Neuron (in vitro differentiated cells): Measurements from ENCODE around the gene CREB3.

Experiments used
- H2AFZ ChIP-seq: one replicate; pipeline ENCODE4 v1.6.1; 2013; ENCODE audit warnings: low read depth, mild to moderate bottlenecking, inconsistent platforms, low read length, moderate library complexity
- H3K27me3 ChIP-seq: one replicate; pipeline ENCODE4 v1.6.1; 2013; ENCODE audit warnings: low read length; ENCODE audit not compliant: insufficient read depth
- H3K36me3 ChIP-seq: one replicate; pipeline ENCODE4 v1.6.1; 2013; ENCODE audit warnings: low read length; ENCODE audit not compliant: insufficient read depth
- H3K4me1 ChIP-seq: one replicate; pipeline ENCODE4 v1.6.1; 2013; ENCODE audit warnings: low read length; ENCODE audit not compliant: insufficient read depth
- H3K4me3 ChIP-seq: 2 replicates; pipeline ENCODE4 v1.5.1; 2013; ENCODE audit warnings: mild to moderate bottlenecking, low read length, moderate library complexity
- H3K9me3 ChIP-seq: one replicate; pipeline ENCODE4 v1.6.1; 2013; ENCODE audit warnings: low read length

The CREB3 gene

DNA sequence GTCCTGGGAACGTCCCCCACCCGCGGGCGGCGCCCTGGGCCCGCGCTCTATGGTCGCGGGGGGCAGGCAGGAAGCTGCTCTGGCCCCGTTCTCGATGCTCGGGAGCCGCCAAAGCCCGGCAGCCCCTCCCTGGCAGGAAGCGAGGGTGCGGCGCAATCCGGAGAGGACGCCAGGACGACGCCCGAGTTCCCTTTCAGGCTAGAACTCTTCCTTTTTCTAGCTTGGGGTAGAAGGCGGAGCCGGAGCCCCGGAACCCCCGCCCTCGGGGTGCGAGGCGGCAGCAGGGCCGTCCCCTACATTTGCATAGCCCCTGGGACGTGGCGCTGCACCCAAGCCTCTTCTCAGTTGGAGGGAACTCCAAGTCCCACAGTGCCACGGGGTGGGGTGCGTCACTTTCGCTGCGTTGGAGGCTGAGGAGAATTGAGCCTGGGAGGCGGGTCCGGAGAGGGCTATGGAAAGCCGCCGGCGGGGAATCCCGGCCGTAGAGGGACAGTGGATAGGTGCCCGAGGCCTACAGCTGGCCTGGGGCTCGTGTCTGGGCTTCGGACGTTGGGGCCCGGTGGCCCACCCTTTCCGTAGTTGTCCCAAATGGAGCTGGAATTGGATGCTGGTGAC is at the start of gene CREB3, which contains the start of gene TLN1:
Gene CREB3 (plus strand): TSS at position 482 of the 615 bp plus-strand sequence. CDS start 107 bp downstream, at position 589.
Gene TLN1 (minus strand): TSS at position 11 of the 615 bp plus-strand sequence. CDS start 6,501 bp downstream, outside the sequence.
- Histone ChIP-seq H3K4me3 (peak within 1 kb of the TSS; percentile 78), H3K36me3 (peaks cover 21% of the 10 kb centered on the region), H3K27me3 (no peaks in the 10 kb centered on the region), H2AFZ (peak within 1 kb of the TSS; percentile 34), H3K9me3 (no peaks in the 10 kb centered on the region), H3K4me1 (peaks cover 50% of the 10 kb centered on the region)

DNA sequence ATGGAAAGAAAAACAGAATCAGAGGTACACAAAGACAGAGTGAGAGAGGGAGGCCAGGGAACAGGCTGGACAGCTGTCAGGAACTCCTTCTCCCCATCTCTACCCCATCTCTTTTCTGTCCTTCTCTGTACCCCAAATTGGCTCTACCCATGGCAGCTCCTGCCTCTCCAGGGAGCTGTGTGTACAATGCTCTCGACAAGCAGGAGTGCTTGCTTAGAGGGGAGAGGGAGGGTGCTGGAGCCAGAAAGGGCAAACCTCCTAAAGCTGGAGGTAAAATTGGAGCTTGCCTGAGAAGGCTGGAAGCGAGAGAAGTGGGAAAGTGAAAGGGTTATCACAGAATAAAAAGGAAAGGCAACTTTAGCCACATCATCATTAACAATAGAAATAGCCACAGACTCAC is 49.1 kb upstream of the CREB3 start:
- no peaks in the 10 kb centered on the region for H3K36me3 ChIP-seq
- no peaks in the 10 kb centered on the region for H3K4me1 ChIP-seq

DNA sequence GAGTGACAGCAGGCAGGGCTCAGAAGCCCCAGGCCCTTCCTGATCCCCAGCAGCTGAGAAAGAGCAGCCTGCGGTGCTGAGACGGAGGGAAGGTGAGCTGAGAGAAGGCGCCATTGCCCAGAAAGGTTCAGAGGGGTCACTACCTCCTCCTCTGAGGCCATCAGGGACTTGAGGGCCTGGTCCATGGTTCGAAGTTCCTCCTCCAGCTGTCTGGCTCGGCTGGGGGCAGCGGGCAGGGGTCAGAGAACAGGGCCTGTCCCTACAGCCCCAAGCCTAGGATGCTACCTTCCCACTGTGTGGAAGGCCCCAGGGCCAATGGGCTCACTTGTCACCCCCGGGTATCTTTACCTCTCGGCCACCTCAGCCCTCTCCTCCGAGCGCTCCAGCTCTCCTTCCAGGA is 47.5 kb upstream of the CREB3 start:
- Histone ChIP-seq H3K4me1 (no peaks in the 10 kb centered on the region), H3K4me3 (no peak overlapping the region), H3K27me3 (no peaks in the 10 kb centered on the region), H3K9me3 (no peaks in the 10 kb centered on the region), H2AFZ (no peak overlapping the region), H3K36me3 (no peaks in the 10 kb centered on the region)

More for the DNA sequence above, 49.1 kb upstream of the CREB3 start:
- H2AFZ ChIP-seq: no peak overlapping the region
- H3K27me3 ChIP-seq: no peaks in the 10 kb centered on the region
- no peaks in the 10 kb centered on the region for H3K9me3 ChIP-seq
- H3K4me3 ChIP-seq: no peak overlapping the region

DNA sequence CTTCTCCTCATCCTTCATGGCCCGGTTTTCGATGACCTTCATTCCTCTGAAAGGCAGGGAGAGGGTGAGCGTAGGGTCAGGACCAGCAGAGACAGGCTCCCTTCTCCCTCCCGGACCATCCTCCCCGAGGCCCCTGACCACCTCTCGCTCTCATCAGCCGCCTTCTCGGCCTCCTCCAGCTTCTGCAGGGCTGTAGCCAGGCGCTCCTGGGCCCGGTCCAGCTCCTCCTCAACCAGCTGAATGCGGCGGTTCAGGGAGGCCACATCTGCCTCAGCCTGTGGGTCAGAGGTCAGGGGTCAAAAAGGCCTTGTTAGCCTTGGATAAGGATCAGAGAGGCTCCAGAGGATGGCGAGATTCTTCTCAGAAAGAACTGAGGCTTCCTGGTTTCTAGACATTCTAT is 47.0 kb upstream of the CREB3 start:
- Histone ChIP-seq H3K4me3 (no peak overlapping the region), H2AFZ (no peak overlapping the region), H3K9me3 (no peaks in the 10 kb centered on the region), H3K27me3 (no peaks in the 10 kb centered on the region), H3K4me1 (peaks cover 3% of the 10 kb centered on the region), H3K36me3 (no peaks in the 10 kb centered on the region)

GRCh38 chr9:35686222-35687203 is 46.0 kb upstream of the CREB3 start:
- no peak overlapping the region for H3K4me3 ChIP-seq
- H3K27me3 ChIP-seq: no peaks in the 10 kb centered on the region
- H2AFZ ChIP-seq: no peak overlapping the region
- no peaks in the 10 kb centered on the region for H3K9me3 ChIP-seq
- peaks cover 7% of the 10 kb centered on the region for H3K4me1 ChIP-seq
- H3K36me3 ChIP-seq: no peaks in the 10 kb centered on the region

GRCh38 chr9:35687306-35687705 is 45.2 kb upstream of the CREB3 start:
- H3K27me3 ChIP-seq: no peaks in the 10 kb centered on the region
- H2AFZ ChIP-seq: no peak overlapping the region
- no peaks in the 10 kb centered on the region for H3K36me3 ChIP-seq
- H3K4me1 ChIP-seq: peaks cover 7% of the 10 kb centered on the region
- H3K9me3 ChIP-seq: no peaks in the 10 kb centered on the region
- H3K4me3 ChIP-seq: no peak overlapping the region

- H3K4me1 ChIP-seq: peaks cover 7% of the 10 kb centered on the region
- no peaks in the 10 kb centered on the region for H3K36me3 ChIP-seq
- no peaks in the 10 kb centered on the region for H3K27me3 ChIP-seq
- H3K4me3 ChIP-seq: no peak overlapping the region
- H3K9me3 ChIP-seq: no peaks in the 10 kb centered on the region
- no peak overlapping the region for H2AFZ ChIP-seq
Observed at GRCh38 chr9:35687972-35688557, 44.4 kb upstream of the CREB3 start.

- Histone ChIP-seq H3K4me1 (peaks cover 7% of the 10 kb centered on the region), H2AFZ (no peak overlapping the region), H3K4me3 (no peak overlapping the region), H3K36me3 (no peaks in the 10 kb centered on the region), H3K27me3 (no peaks in the 10 kb centered on the region), H3K9me3 (no peaks in the 10 kb centered on the region)
Observed at GRCh38 chr9:35688558-35689541, 43.6 kb upstream of the CREB3 start.

DNA sequence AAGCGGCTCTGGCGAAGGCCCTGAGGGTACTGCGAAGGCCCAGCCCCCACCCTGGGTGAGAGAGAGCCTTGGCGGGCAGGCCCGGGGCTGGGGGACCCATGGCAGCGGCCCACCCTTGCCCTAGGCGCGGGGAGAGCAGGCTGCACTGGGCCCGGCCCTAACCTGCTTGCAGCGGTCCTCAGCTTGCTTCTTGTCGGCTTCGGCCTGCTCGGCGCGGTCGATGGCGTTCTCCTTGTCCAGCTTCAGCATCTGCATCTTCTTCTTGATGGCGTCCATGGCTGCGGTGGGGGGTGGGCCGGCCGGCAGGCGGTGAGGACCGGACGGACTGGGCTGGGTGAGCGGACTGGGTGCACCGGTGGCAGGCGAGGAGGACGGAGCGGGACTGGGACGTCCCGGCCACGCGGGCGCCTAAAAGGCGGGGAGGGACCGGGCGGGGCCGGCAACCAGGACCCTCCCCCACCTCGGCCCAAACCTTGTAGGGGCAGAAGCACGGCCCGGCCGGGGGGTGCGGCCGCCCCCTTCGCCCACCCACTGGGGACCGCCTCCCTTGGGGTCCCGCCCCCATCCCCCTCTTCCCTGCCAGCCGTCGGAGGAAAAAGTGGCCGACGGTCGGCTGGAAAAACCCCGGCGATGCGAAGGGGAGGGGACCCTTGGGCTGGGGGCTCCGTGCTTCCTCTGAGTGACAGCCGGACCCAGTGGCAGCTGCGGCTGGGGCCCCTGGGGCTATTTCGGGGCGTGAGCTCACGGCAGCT is 42.7 kb upstream of the CREB3 start, which contains the start of gene TPM2:
Gene TPM2 (minus strand): TSS at position 384 of the 752 bp plus-strand sequence. CDS start 108 bp downstream, at position 276.
- Histone ChIP-seq H3K4me3 (peak within 1 kb of the TSS; percentile 57), H3K4me1 (peaks cover 7% of the 10 kb centered on the region), H3K9me3 (no peaks in the 10 kb centered on the region), H2AFZ (peak within 1 kb of the TSS; percentile 100), H3K36me3 (no peaks in the 10 kb centered on the region), H3K27me3 (no peaks in the 10 kb centered on the region)

- H3K4me1 ChIP-seq: peaks cover 7% of the 10 kb centered on the region
- no peaks in the 10 kb centered on the region for H3K36me3 ChIP-seq
- no peaks in the 10 kb centered on the region for H3K9me3 ChIP-seq
- H3K27me3 ChIP-seq: no peaks in the 10 kb centered on the region
- peak overlapping the region; percentile 57 for H3K4me3 ChIP-seq
- H2AFZ ChIP-seq: peak overlapping the region; percentile 100
Observed at GRCh38 chr9:35690294-35690613, 42.2 kb upstream of the CREB3 start.

GRCh38 chr9:35690614-35691333 is 41.7 kb upstream of the CREB3 start:
- Histone ChIP-seq H3K4me3 (peak overlapping the region; percentile 57), H3K4me1 (peaks cover 7% of the 10 kb centered on the region), H2AFZ (peak overlapping the region; percentile 100), H3K9me3 (no peaks in the 10 kb centered on the region), H3K27me3 (no peaks in the 10 kb centered on the region), H3K36me3 (peaks cover under 1% of the 10 kb centered on the region)
